Osteoblast (primary cell): ENCODE measurements around the gene IFFO2. TPM values are rescaled to one million over a fixed set of nuclear protein-coding genes. Genes with fewer than 3 reads are reported as not detected.

Experiments used
- DNase-seq: peaks from one replicate; pipeline ENCODE4 v3.0.0; 2011; ENCODE audit warnings: low spot score, mixed read lengths; ENCODE audit not compliant: insufficient read length; ENCODE audit errors: missing footprints
- H2AFZ ChIP-seq: 2 replicates; pipeline ENCODE4 v1.6.0; 2011; ENCODE audit warnings: mild to moderate bottlenecking, low read length
- H3K27ac ChIP-seq: 2 replicates; pipeline ENCODE4 v1.5.1; 2011; ENCODE audit warnings: mild to moderate bottlenecking, low read depth, low read length, moderate library complexity
- H3K27me3 ChIP-seq: 2 replicates; pipeline ENCODE4 v1.6.0; 2012; ENCODE audit warnings: mild to moderate bottlenecking, control low read depth, inconsistent platforms, low read length, moderate library complexity; ENCODE audit not compliant: insufficient read depth
- H3K36me3 ChIP-seq: 2 replicates; pipeline ENCODE4 v1.5.1; 2011; ENCODE audit warnings: mild to moderate bottlenecking, low read length, control low read depth, moderate library complexity; ENCODE audit not compliant: insufficient read depth
- H3K4me1 ChIP-seq: 2 replicates; pipeline ENCODE4 v1.5.1; 2011; ENCODE audit warnings: mild to moderate bottlenecking, low read length, control low read depth, moderate library complexity; ENCODE audit not compliant: insufficient read depth
- H3K4me2 ChIP-seq: 2 replicates; pipeline ENCODE4 v1.6.0; 2011; ENCODE audit warnings: mild to moderate bottlenecking, low read length; ENCODE audit not compliant: insufficient read depth
- H3K4me3 ChIP-seq: fragments of 200-600 bp; sonication (generic); 3 replicates; pipeline ENCODE4 v1.5.1; 2012; ENCODE audit warnings: mild to moderate bottlenecking, low read length, inconsistent platforms; ENCODE audit not compliant: insufficient read depth
- H3K79me2 ChIP-seq: 2 replicates; pipeline ENCODE4 v1.6.0; 2012; ENCODE audit warnings: mild to moderate bottlenecking, low read length, control low read depth, inconsistent platforms; ENCODE audit not compliant: insufficient read depth
- H3K9me3 ChIP-seq: 2 replicates; pipeline ENCODE4 v1.5.1; 2011; ENCODE audit warnings: low read depth, low read length, control low read depth
- H4K20me1 ChIP-seq: 2 replicates; pipeline ENCODE4 v1.6.0; 2012; ENCODE audit warnings: mild to moderate bottlenecking, low read length, control low read depth; ENCODE audit not compliant: insufficient read depth
- CTCF ChIP-seq: IDR thresholded peaks from 2 replicates; pipeline ENCODE4 v1.5.1; 2011; ENCODE audit warnings: mild to moderate bottlenecking, low read depth, low read length, moderate library complexity; ENCODE audit errors: extremely low read depth
- total RNA-seq: library from RNA; depleted of rRNA; stranded (reverse); fragments of >200 nt; gene quantifications from 2 replicates; pipeline ENCODE4 v1.2.3, GENCODE V29; 2012

Gene IFFO2
- total RNA-seq, 1 donor: 10.9 TPM

- TF ChIP-seq CTCF: no peak
- peaks cover 9% of the 10 kb centered on the region for H3K36me3 ChIP-seq
- peaks cover 30% of the 10 kb centered on the region for H3K4me1 ChIP-seq
- DNase-seq: no peak
- H3K4me2 ChIP-seq: no peak overlapping the region
- H3K9me3 ChIP-seq: no peaks in the 10 kb centered on the region
- no peaks in the 10 kb centered on the region for H3K27me3 ChIP-seq
- no peak overlapping the region for H2AFZ ChIP-seq
- H3K79me2 ChIP-seq: peaks cover 32% of the 10 kb centered on the region
- H3K4me3 ChIP-seq: no peak overlapping the region
- H4K20me1 ChIP-seq: peaks cover 37% of the 10 kb centered on the region
- H3K27ac ChIP-seq: no peak overlapping the region
These were observed 37.1 kb downstream of the IFFO2 start for GRCh38 chr1:18919197-18919905.

DNA sequence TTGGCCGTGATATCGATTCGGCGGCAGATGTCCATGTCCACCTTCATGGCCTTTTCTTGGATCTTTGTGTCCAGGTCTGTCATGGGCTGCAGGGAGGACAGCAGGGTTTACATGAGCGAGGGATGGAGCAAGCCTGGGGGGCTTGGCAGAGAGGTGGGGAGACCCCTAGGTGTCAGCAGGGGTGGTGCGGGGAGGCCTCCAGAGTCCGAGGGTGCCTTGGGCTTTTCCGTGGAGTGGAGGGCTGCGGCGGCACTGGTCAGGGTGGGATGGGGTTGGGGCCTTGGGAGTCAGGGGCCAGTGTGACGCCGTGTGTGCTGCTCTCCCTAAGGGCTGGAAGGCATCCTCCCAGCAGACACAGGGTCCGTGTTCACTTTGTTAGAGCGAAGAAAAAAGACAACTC is 38.1 kb downstream of the IFFO2 start:
- Histone ChIP-seq H3K9me3 (no peaks in the 10 kb centered on the region), H3K4me1 (peaks cover 27% of the 10 kb centered on the region), H2AFZ (no peak overlapping the region), H3K27ac (no peak overlapping the region), H3K79me2 (peaks cover 22% of the 10 kb centered on the region), H4K20me1 (peaks cover 36% of the 10 kb centered on the region), H3K4me2 (no peak overlapping the region), H3K4me3 (no peak overlapping the region), H3K27me3 (no peaks in the 10 kb centered on the region), H3K36me3 (peaks cover 9% of the 10 kb centered on the region)
- DNase-seq: no peak
- no peak for TF ChIP-seq CTCF

DNA sequence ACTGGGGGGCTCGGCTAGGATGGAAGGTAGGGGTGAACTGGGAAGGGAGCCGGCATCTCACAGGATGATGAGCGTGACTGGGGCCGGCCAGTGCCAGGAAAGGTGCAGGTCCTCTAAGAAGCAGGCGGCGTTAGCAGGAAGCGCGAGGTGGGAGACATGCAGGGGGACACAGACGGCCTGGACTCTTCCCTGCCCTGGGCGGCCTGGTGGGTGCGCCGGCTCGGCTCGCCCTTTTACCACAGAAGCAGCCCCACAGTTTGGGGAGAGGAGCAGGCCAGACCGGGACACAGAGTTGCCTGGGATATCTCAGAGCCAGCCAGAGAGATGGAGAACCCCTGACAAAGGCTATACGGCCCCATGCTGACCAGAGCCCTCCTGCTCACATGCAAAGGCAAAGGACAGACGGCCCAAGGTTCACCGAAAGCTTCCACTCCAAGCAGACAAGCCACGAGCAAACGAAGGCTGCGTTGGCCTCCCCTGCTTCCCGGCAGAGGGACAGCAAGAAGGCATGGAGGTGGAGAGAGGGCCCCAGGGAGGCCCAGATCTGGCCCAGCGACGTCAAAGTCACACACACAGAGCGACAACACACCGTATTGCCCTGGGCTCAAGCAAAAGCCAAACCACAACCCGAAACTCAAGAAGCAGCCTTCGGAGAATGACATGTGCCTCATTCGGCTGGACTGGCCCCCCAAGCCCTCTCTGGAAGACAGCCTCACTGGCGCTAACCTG is 39.2 kb downstream of the IFFO2 start:
- no peaks in the 10 kb centered on the region for H3K27me3 ChIP-seq
- no peaks in the 10 kb centered on the region for H3K9me3 ChIP-seq
- H3K36me3 ChIP-seq: peaks cover 9% of the 10 kb centered on the region
- peaks cover 12% of the 10 kb centered on the region for H3K79me2 ChIP-seq
- peaks cover 19% of the 10 kb centered on the region for H3K4me1 ChIP-seq
- TF ChIP-seq CTCF: no peak
- no peak overlapping the region for H3K27ac ChIP-seq
- DNase-seq: no peak
- peaks cover 35% of the 10 kb centered on the region for H4K20me1 ChIP-seq
- H3K4me3 ChIP-seq: no peak overlapping the region
- no peak overlapping the region for H2AFZ ChIP-seq
- no peak overlapping the region for H3K4me2 ChIP-seq

GRCh38 chr1:18915341-18915740 is 41.1 kb downstream of the IFFO2 start:
- no peak for TF ChIP-seq CTCF
- H4K20me1 ChIP-seq: peaks cover 18% of the 10 kb centered on the region
- H3K4me2 ChIP-seq: no peak overlapping the region
- H2AFZ ChIP-seq: no peak overlapping the region
- no peak overlapping the region for H3K4me3 ChIP-seq
- no peak for DNase-seq
- no peaks in the 10 kb centered on the region for H3K79me2 ChIP-seq
- peaks cover 13% of the 10 kb centered on the region for H3K4me1 ChIP-seq
- no peak overlapping the region for H3K27ac ChIP-seq
- H3K36me3 ChIP-seq: peaks cover 23% of the 10 kb centered on the region
- no peaks in the 10 kb centered on the region for H3K27me3 ChIP-seq
- no peaks in the 10 kb centered on the region for H3K9me3 ChIP-seq
